Large intestine (tissue), 3 donors: ENCODE data around the gene UNC13A. TPM values are rescaled to one million over a fixed set of nuclear protein-coding genes. Genes with fewer than 3 reads are reported as not detected.
"Not testable (repeated sequence)": the region's sequence is repeated elsewhere in the genome, so short reads cannot be mapped to it uniquely, and the experiment has no call there.

ENCODE experiments used
- DNase-seq, 2 donors: peaks; one replicate each; pipeline versions ENCODE4 v3.0.0 to v3.0.0-alpha.2; 2013
- H3K27ac ChIP-seq: one replicate; pipeline ENCODE4 v1.5.1; 2013; ENCODE audit warnings: low read length
- H3K27me3 ChIP-seq: 2 replicates; pipeline ENCODE4 v1.6.1; 2013; ENCODE audit warnings: low read length; ENCODE audit not compliant: control insufficient read depth, insufficient read depth
- H3K36me3 ChIP-seq: 2 replicates; pipeline ENCODE4 v1.6.1; 2013; ENCODE audit warnings: low read length; ENCODE audit not compliant: control insufficient read depth, insufficient read depth
- H3K4me1 ChIP-seq: one replicate; pipeline ENCODE4 v1.6.1; 2013; ENCODE audit warnings: low read length; ENCODE audit not compliant: control insufficient read depth, insufficient read depth
- H3K4me3 ChIP-seq: one replicate; pipeline ENCODE4 v1.5.1; 2013; ENCODE audit warnings: low read length
- H3K9me3 ChIP-seq: one replicate; pipeline ENCODE4 v1.6.1; 2013; ENCODE audit warnings: mild to moderate bottlenecking, low read depth, low read length, moderate library complexity; ENCODE audit not compliant: control insufficient read depth
- WGBS: methylation state at CpG from one replicate; pipeline ENCODE4 v1.1.5; 2013; ENCODE audit warnings: low lambda C conversion rate; ENCODE audit not compliant: insufficient coverage; 5-methylcytosine and 5-hydroxymethylcytosine counted together
- polyA plus RNA-seq: library from polyadenylated mRNA; unstranded; fragments of 120-200 nt; gene quantifications from one replicate; pipeline ENCODE4 v1.2.1, GENCODE V29; 2013

The UNC13A gene
- polyA plus RNA-seq, 1 donor = 2.7 TPM

DNA sequence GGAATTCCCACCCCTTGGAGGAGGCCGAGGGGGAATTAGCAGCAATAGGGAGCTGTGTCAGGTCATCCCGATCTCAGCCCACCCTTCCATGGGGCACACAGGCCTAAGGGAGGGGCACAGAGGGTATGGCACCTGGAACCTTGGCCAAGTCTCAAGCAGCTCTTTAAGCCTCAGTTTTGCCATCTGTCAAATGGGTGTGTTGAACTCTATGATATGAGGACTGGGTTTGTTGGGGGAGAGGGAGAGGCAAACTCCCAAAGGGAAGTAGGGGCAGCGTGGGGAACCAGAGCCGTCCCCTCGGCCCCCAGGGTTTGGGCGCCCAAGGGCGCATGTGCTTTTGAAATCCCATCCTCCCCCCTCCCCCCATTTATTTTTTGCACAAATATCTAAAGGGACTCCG, 83.0 kb downstream of the UNC13A start:
- Histone ChIP-seq H3K4me3 (no peak overlapping the region), H3K27ac (no peak overlapping the region), H3K4me1 (no peaks in the 10 kb centered on the region), H3K36me3 (no peaks in the 10 kb centered on the region), H3K9me3 (peaks cover 5% of the 10 kb centered on the region), H3K27me3 (peaks cover 23% of the 10 kb centered on the region)
- no peak for DNase-seq
- whole genome bisulfite sequencing = no CpG with 5 or more reads among the region's 8 CpGs

DNA sequence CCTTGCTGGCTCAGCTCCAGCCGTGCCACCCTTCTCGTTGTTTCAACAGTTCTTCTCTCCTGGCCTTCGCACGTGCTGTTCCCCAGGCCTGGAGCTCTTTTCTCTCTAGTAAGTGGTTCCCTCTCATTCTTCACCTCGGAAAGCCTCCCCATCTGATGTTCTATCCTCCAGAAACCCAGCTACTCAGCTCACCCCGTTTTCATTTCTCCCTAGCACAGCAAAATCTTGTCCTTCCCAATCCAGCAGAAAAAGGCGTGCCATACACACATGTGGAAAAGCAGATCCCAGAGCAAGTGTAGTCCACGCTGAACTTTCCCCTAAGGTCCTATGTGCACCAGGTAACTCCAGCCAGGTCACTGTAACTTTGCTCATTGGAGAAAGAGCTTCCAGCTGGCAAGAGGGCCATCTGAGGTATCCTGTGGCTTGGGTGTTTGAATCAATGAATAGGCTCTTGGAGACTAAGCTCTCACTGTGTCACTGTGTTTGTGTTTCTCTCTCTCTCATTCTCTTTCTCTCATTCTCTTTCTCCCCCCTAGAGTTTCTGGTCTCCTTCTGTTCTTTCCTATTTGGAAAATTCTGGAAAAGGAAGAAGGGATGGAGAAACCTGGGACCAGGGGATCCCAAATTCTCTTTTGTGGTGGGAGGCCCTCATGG, 83.7 kb downstream of the UNC13A start:
- Histone ChIP-seq H3K27ac (no peak overlapping the region), H3K9me3 (peaks cover 5% of the 10 kb centered on the region), H3K4me1 (no peaks in the 10 kb centered on the region), H3K4me3 (no peak overlapping the region), H3K27me3 (peaks cover 23% of the 10 kb centered on the region), H3K36me3 (no peaks in the 10 kb centered on the region)
- no peak for DNase-seq
- 40% methylated on average over 1 of the region's 8 CpGs for WGBS

DNA sequence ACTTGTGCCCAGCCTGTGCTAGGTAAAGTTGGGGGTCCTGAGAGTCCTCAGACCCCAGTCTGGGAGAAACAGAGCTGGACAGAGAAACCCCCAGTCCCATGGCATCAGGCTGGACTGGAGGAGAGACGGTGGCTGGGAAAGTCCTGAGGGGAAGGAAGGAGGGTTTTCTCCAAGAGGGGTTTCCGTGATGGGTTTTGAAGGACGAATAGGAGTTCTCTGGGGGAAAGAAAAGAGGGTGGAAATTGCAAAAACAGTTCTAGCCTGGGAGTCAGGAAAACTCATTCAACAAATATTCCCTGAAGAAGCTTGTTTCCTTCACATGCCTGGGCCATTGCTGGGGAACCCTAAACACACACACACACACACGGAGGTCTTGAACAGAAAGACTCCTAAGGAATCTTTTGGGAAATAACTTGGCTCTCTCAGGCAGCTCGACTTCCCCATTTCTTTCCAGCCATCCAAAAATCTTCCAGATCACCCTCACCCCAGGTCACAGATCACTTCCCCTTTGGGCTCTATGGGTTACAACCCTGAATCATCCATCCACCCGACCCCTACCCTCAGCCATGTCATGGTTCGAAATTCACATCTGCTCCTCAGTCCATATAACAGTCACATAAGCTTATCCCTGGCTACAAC, 85.2 kb downstream of the UNC13A start:
- H3K9me3 ChIP-seq = peaks cover 5% of the 10 kb centered on the region
- H3K4me3 ChIP-seq = no peak overlapping the region
- H3K36me3 ChIP-seq = no peaks in the 10 kb centered on the region
- no peak overlapping the region for H3K27ac ChIP-seq
- no CpG with 5 or more reads among the region's 7 CpGs for WGBS
- no peak for DNase-seq
- no peaks in the 10 kb centered on the region for H3K4me1 ChIP-seq
- peaks cover 23% of the 10 kb centered on the region for H3K27me3 ChIP-seq

DNA sequence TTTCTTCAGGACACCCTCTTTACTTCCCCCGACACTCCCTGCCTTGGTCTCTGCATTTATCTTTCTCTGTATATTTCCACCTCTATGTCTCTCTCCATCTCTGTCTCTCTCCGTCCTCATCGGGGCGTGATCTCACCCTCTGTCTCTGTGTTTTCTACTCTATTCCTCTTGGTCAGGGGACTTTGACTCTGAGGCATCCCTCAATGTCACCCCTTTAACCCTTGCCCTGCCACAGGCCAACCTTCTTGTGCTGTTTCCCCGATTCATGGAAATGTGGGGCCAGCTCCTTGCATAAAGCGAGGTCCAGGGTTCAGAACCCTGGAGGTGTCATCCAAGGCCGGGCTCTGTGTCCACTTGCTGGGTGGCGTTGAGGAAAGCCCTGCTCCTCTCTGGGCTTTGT, 85.9 kb downstream of the UNC13A start:
- no peaks in the 10 kb centered on the region for H3K4me1 ChIP-seq
- H3K27ac ChIP-seq = no peak overlapping the region
- peaks cover 23% of the 10 kb centered on the region for H3K27me3 ChIP-seq
- peaks cover 5% of the 10 kb centered on the region for H3K9me3 ChIP-seq
- H3K4me3 ChIP-seq = no peak overlapping the region
- 33% methylated on average over 4 of the region's 8 CpGs for WGBS
- H3K36me3 ChIP-seq = no peaks in the 10 kb centered on the region
- no peak for DNase-seq

DNA sequence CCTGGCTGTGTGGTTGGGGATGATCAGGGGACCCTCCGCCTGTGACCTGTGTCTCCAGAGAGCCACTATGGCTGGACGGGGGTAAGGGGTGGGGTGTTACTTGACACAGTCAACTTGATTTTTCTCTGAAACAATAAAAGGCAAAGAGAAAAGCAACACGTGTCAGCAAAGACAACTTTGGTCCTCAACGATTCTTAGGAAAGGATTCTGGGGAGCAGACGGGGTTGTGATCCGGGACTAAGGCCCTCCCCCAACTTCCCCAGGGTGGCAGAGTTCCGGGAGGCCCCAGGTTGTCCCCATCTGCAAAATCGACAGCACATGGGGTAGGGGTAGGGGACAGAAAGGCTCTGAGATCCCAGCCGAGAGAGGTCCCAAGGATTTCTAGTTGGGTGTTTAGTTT, 86.5 kb downstream of the UNC13A start:
- WGBS = no CpG with 5 or more reads among the region's 9 CpGs

DNA sequence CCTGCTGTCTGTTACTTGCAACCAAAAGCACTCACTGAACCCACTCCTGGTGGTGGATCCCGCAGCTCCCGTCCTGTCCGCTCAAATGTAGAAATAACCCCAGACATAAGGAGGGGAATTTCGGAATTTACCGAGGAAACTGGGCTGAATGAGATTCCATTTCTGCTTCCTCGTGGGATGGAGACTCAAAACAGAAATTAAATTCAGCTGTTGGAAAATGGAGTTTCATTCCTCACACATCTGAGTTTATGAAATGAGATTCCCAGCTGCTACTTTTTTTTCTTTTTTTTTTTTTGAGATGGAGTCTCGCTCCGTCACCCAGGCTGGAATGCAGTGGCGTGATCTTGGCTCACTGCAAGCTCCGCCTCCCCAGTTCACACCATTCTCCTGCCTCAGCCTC, 88.4 kb downstream of the UNC13A start:
- no peaks in the 10 kb centered on the region for H3K36me3 ChIP-seq
- H3K9me3 ChIP-seq = no peaks in the 10 kb centered on the region
- DNase-seq = no peak
- peaks cover 21% of the 10 kb centered on the region for H3K27me3 ChIP-seq
- no peak overlapping the region for H3K4me3 ChIP-seq
- no peak overlapping the region for H3K27ac ChIP-seq
- 100% methylated on average over 1 of the region's 10 CpGs for WGBS
- H3K4me1 ChIP-seq = no peaks in the 10 kb centered on the region

More for the DNA sequence above, 86.5 kb downstream of the UNC13A start:
- no peak for DNase-seq
- Histone ChIP-seq H3K9me3 (peaks cover 5% of the 10 kb centered on the region), H3K36me3 (no peaks in the 10 kb centered on the region), H3K27me3 (peaks cover 23% of the 10 kb centered on the region), H3K4me1 (no peaks in the 10 kb centered on the region), H3K4me3 (no peak overlapping the region), H3K27ac (no peak overlapping the region)

DNA sequence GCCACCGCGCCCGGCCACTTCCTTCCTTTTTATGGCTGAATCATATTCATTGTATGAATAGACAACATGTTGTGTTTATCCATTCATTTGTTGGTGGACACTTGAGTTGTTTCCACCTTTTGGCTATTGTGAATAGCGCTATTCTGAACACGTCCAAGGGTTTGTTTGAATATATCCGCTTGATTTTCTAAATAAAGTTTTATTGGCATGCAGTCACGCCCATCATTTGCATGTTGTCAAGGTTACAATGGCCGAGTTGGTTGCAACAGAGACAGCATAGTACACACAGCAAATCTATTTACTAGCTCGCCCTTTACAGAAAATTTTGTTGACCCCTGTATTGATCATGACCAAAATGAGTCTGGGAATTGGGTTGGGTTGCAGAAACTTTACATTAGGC, 89.2 kb downstream of the UNC13A start:
- no peaks in the 10 kb centered on the region for H3K9me3 ChIP-seq
- DNase-seq = no peak
- no peaks in the 10 kb centered on the region for H3K4me1 ChIP-seq
- H3K27ac ChIP-seq = no peak overlapping the region
- WGBS = 60% methylated on average over 1 of the region's 9 CpGs
- no peak overlapping the region for H3K4me3 ChIP-seq
- H3K36me3 ChIP-seq = no peaks in the 10 kb centered on the region
- H3K27me3 ChIP-seq = peaks cover 23% of the 10 kb centered on the region

DNA sequence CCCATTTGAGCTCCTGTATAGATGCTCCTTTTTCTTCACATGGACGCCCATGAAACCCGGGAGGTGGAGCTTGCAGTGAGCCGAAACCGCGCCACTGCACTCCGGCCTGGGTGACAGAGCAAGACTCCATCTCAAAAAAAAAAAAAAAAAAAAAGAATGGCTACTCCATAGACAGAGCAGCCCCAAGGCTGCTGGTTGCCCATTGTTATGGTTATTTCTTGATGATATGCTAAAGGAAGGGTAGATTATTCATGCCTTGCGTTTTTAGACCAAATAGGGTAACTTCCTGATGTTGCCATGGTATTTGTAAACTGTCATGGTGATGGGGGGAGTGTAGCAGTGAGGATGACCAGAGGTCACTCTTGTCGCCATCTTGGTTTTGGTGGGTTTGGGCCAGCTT, 90.1 kb downstream of the UNC13A start:
- H3K9me3 ChIP-seq, H3K4me1 ChIP-seq, H3K27ac ChIP-seq, H3K4me3 ChIP-seq, H3K36me3 ChIP-seq, DNase-seq: not testable (repeated sequence)
- no CpG with 5 or more reads among the region's 8 CpGs for WGBS
- peaks cover 18% of the 10 kb centered on the region for H3K27me3 ChIP-seq

DNA sequence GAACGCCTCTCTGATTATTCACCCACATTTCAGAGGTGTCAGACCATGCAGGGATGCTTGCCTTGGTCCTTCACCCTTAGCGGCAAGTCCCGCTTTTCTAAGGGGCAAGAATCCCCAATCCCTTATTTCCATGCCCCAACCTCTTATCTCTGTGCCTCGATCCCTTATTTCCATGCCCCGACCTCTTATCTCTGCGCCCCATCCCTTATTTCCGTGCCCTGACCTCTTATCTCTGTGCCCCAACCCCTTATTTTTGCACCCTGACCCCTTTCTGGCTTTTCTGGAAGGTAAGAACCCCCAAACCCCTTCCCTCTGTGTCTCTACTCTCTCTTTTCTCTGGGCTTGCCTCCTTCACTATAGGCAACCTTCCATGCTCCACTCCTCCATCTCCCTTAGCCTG, 93.9 kb downstream of the UNC13A start:
- WGBS = 67% methylated on average over 6 of the region's 7 CpGs
- not testable (repeated sequence) for H3K9me3 ChIP-seq, H3K36me3 ChIP-seq, H3K27me3 ChIP-seq, H3K4me1 ChIP-seq, DNase-seq, H3K4me3 ChIP-seq, H3K27ac ChIP-seq

DNA sequence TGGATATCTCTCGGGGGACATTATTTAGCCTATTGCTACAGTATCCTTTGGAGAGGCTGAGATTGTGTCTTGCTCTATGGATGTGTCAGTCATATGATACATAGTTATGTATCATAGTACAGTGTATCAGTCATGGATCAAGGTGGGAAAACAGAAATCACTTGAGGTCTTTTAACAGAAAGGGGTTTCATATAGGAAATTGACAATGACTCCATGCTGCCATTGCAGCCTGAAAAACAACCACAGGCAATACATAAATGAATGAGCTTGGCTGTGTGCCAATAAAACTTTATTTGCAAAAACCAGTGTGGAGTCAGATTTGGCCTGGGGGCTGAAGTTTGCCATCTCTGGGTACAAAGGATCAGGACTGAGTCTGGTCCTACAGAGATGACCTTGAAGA, 97.3 kb downstream of the UNC13A start:
- DNase-seq = no peak
- Histone ChIP-seq H3K27ac (no peak overlapping the region), H3K9me3 (no peaks in the 10 kb centered on the region), H3K27me3 (peaks cover 2% of the 10 kb centered on the region), H3K4me3 (no peak overlapping the region), H3K4me1 (no peaks in the 10 kb centered on the region), H3K36me3 (no peaks in the 10 kb centered on the region)
- WGBS = no CpG with 5 or more reads among the region's 1 CpG

DNA sequence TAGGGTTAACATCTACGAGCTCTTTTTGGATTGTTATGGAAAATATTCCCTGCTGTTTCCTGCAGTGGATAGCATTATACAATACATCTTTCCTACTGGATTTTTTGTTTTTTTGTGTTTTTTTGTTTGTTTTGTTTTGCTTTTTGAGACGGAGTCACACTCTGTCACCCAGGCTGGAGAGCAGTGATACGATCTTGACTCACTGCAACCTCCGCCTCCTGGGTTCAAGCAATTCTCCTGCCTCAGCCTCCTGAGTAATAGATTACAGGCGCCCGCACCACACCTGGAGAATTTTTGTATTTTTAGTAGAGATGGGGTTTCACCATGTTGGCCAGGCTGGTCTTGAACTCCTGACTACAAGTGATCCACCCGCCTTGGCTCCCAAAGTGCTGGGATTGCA, 102.8 kb downstream of the UNC13A start:
- H3K27me3 ChIP-seq, H3K9me3 ChIP-seq, DNase-seq, H3K4me3 ChIP-seq, H3K27ac ChIP-seq, H3K4me1 ChIP-seq: not testable (repeated sequence)
- peaks cover 24% of the 10 kb centered on the region for H3K36me3 ChIP-seq
- WGBS = 69% methylated on average over 4 of the region's 7 CpGs
